A549 (cell line): ENCODE measurements around the gene ARHGAP10. TPM values are rescaled to one million over a fixed set of nuclear protein-coding genes. Genes with fewer than 3 reads are reported as not detected.

Experiments
- ATAC-seq, 2 experiments: fragments of 200-7000 bp in 1 of 2; fragments of >200 bp in 1 of 2; cut with Nextera tagmentation in 1 of 2; cut with Tn5 transposase in 1 of 2; 3 replicates each; pipeline versions ENCODE4 v1.8.0 to v1.9.1; 2018 to 2020; ENCODE audit warnings: mild to moderate bottlenecking in 1 of 2, moderate library complexity in 1 of 2
- CTCF ChIA-PET: fragments of 300-600 bp; sonication (Branson Sonifier 250); formaldehyde crosslinking; extraction: SDS; loops from one replicate; lab custom pipeline; 2021; ENCODE audit warnings: antibody characterized with exemption, inconsistent platforms; lab: Yijun Ruan, JAX
- POLR2A ChIA-PET: fragments of 350-600 bp; formaldehyde crosslinking; extraction: SDS; loops from one replicate; lab custom pipeline; 2021; ENCODE audit warnings: antibody characterized with exemption, inconsistent platforms; lab: Yijun Ruan, JAX
- DNase-seq, 2 experiments: peaks; one replicate each; pipeline versions ENCODE4 v3.0.0 to v3.0.0-alpha.2; 2011 to 2016; ENCODE audit warnings: low read depth in 1 of 2, low spot score in 1 of 2
- FAIRE-seq: peaks from 2 replicates; lab custom pipeline; 2011; peaks lifted over from hg19 to GRCh38; lab: Jason Lieb, UNC
- H3K27ac ChIP-seq, 2 experiments: fragments of >200 bp; sonication (Bioruptor Twin); formaldehyde crosslinking; 3 replicates each; pipeline ENCODE4 v1.5.1; 2016 to 2017
- H3K4me1 ChIP-seq: fragments of >200 bp; sonication (Bioruptor Twin); formaldehyde crosslinking; 3 replicates; pipeline ENCODE4 v1.6.1; 2016
- H3K4me2 ChIP-seq: fragments of >200 bp; sonication (Bioruptor Twin); formaldehyde crosslinking; 3 replicates; pipeline ENCODE4 v1.6.1; 2016
- H3K4me3 ChIP-seq: fragments of >200 bp; sonication (Bioruptor Twin); formaldehyde crosslinking; 3 replicates; pipeline ENCODE4 v1.5.1; 2016
- H3K9me3 ChIP-seq: fragments of >200 bp; sonication (Bioruptor Twin); formaldehyde crosslinking; 3 replicates; pipeline ENCODE4 v1.6.1; 2016
- ATOH8 ChIP-seq: fragments of 250-450 bp; sonication (Bioruptor Pico); IDR thresholded peaks from 2 replicates; pipeline ENCODE4 v1.5.0; 2020; ENCODE audit warnings: low read depth, mild to moderate bottlenecking, moderate library complexity
- BHLHE40 ChIP-seq: IDR thresholded peaks from 2 replicates; pipeline ENCODE4 v1.6.1; 2012; ENCODE audit warnings: low read depth, low read length, inconsistent platforms
- CBX8 ChIP-seq: fragments of 200-600 bp; sonication (generic); IDR thresholded peaks from 2 replicates; pipeline ENCODE4 v1.6.1; 2016
- CHD2 ChIP-seq: fragments of 150-350 bp; IDR thresholded peaks from 2 replicates; pipeline ENCODE4 v1.6.1; 2014; ENCODE audit warnings: low read length; ENCODE audit not compliant: partially characterized antibody
- CTCF ChIP-seq: fragments of >200 bp; sonication (Bioruptor Twin); formaldehyde crosslinking; IDR thresholded peaks from 3 replicates; pipeline ENCODE4 v1.5.1; 2016
- EHF ChIP-seq: fragments of 250-450 bp; sonication (Bioruptor Pico); IDR thresholded peaks from 2 replicates; pipeline ENCODE4 v1.5.0; 2020; ENCODE audit warnings: mild to moderate bottlenecking
- EP300 ChIP-seq, 2 experiments: fragments of >200 bp; sonication (Bioruptor Twin); formaldehyde crosslinking; IDR thresholded peaks; 2 replicates in 1 of 2; 3 replicates in 1 of 2; pipeline ENCODE4 v1.6.1; 2016 to 2017
- ESRRA ChIP-seq: fragments of 150-350 bp; IDR thresholded peaks from 2 replicates; pipeline ENCODE4 v1.6.1; 2014; ENCODE audit warnings: mild to moderate bottlenecking, low read length, borderline replicate concordance
- FOSL2 ChIP-seq, 2 experiments: fragments of 450-650 bp in 1 of 2; fragments of >200 bp in 1 of 2; sonication (Bioruptor Twin) in 1 of 2; formaldehyde crosslinking; IDR thresholded peaks; 2 replicates each; pipeline versions ENCODE4 v1.5.0 to v1.6.1; 2016 to 2020; ENCODE audit warnings: mild to moderate bottlenecking in 1 of 2, moderate library complexity in 1 of 2
- FOXS1 ChIP-seq: fragments of 250-450 bp; sonication (Bioruptor Pico); IDR thresholded peaks from 2 replicates; pipeline ENCODE4 v1.5.0; 2020; ENCODE audit warnings: mild to moderate bottlenecking, moderate library complexity
- GATA3 ChIP-seq: IDR thresholded peaks from 2 replicates; pipeline ENCODE4 v1.6.1; 2012; ENCODE audit warnings: borderline replicate concordance
- HEYL ChIP-seq: fragments of 250-450 bp; sonication (Bioruptor Pico); IDR thresholded peaks from 2 replicates; pipeline ENCODE4 v1.8.0; 2021; ENCODE audit warnings: mild to moderate bottlenecking, moderate library complexity
- HOXA7 ChIP-seq: fragments of 250-450 bp; sonication (Bioruptor Pico); IDR thresholded peaks from 2 replicates; pipeline ENCODE4 v1.5.0; 2020; ENCODE audit warnings: mild to moderate bottlenecking, moderate library complexity
- HOXB13 ChIP-seq: fragments of 250-450 bp; sonication (Bioruptor Pico); IDR thresholded peaks from 2 replicates; pipeline ENCODE4 v1.5.0; 2020; ENCODE audit warnings: low read depth, mild to moderate bottlenecking, moderate library complexity
- HOXB5 ChIP-seq: fragments of 250-450 bp; sonication (Bioruptor Pico); IDR thresholded peaks from 2 replicates; pipeline ENCODE4 v1.5.0; 2020; ENCODE audit warnings: mild to moderate bottlenecking, moderate library complexity
- JUN ChIP-seq, 2 experiments: fragments of >200 bp; sonication (Bioruptor Twin); formaldehyde crosslinking; IDR thresholded peaks; 2 replicates in 1 of 2; 3 replicates in 1 of 2; pipeline ENCODE4 v1.6.1; 2016 to 2017
- KDM1A ChIP-seq: fragments of 200-600 bp; sonication (generic); IDR thresholded peaks from 2 replicates; pipeline ENCODE4 v1.6.1; 2016; ENCODE audit warnings: low read depth, mild to moderate bottlenecking
- MAFK ChIP-seq: fragments of 450-650 bp; IDR thresholded peaks from 2 replicates; pipeline ENCODE4 v1.6.1; 2014; ENCODE audit not compliant: partially characterized antibody
- MAX ChIP-seq: IDR thresholded peaks from 2 replicates; pipeline ENCODE4 v1.6.1; 2012
- MAZ ChIP-seq: fragments of 150-350 bp; IDR thresholded peaks from 2 replicates; pipeline ENCODE4 v1.6.1; 2014; ENCODE audit warnings: antibody characterized with exemption, low read depth, low read length, borderline replicate concordance
- NR3C1 ChIP-seq: fragments of >200 bp; sonication (Bioruptor Twin); formaldehyde crosslinking; IDR thresholded peaks from 3 replicates; pipeline ENCODE4 v1.6.1; 2017
- PHF8 ChIP-seq: fragments of 200-600 bp; sonication (generic); IDR thresholded peaks from 2 replicates; pipeline ENCODE4 v1.6.1; 2016; ENCODE audit warnings: low read depth, mild to moderate bottlenecking, antibody characterized with exemption, moderate library complexity, borderline replicate concordance
- POLR2A ChIP-seq: IDR thresholded peaks from 2 replicates; pipeline ENCODE4 v1.6.1; 2012; ENCODE audit warnings: mild to moderate bottlenecking, low read length
- POLR2AphosphoS2 ChIP-seq: conservative IDR thresholded peaks from 2 replicates; pipeline ENCODE4 v1.6.1; 2012; ENCODE audit warnings: low read length, improper control_type of control experiment, inconsistent platforms
- RAD21 ChIP-seq, 2 experiments: fragments of >200 bp in 1 of 2; sonication (Bioruptor Twin) in 1 of 2; formaldehyde crosslinking in 1 of 2; IDR thresholded peaks in 1 of 2; conservative IDR thresholded peaks in 1 of 2; 2 replicates in 1 of 2; 3 replicates in 1 of 2; pipeline ENCODE4 v1.6.1; 2012 to 2018; ENCODE audit warnings: inconsistent platforms in 1 of 2
- RARB ChIP-seq: fragments of 250-450 bp; sonication (Bioruptor Pico); IDR thresholded peaks from 2 replicates; pipeline ENCODE4 v1.8.0; 2021; ENCODE audit warnings: mild to moderate bottlenecking, moderate library complexity
- RCOR1 ChIP-seq: fragments of 150-350 bp; IDR thresholded peaks from 2 replicates; pipeline ENCODE4 v1.6.1; 2014; ENCODE audit warnings: antibody characterized with exemption, low read length, low read depth
- SREBF2 ChIP-seq: fragments of 450-650 bp; IDR thresholded peaks from 2 replicates; pipeline ENCODE4 v1.6.1; 2014; ENCODE audit warnings: mild to moderate bottlenecking, moderate library complexity
- USF2 ChIP-seq: fragments of 450-650 bp; IDR thresholded peaks from 2 replicates; pipeline ENCODE4 v1.6.1; 2014; ENCODE audit warnings: antibody characterized with exemption
- ZFP36 ChIP-seq: fragments of 450-650 bp; IDR thresholded peaks from 2 replicates; pipeline ENCODE4 v1.6.1; 2014; ENCODE audit warnings: borderline replicate concordance; ENCODE audit not compliant: partially characterized antibody
- ZNF302 ChIP-seq: fragments of 250-450 bp; sonication (Bioruptor Pico); IDR thresholded peaks from 2 replicates; pipeline ENCODE4 v1.9.0; 2021; ENCODE audit warnings: inconsistent platforms, mild to moderate bottlenecking, moderate library complexity
- WGBS: methylation state at CpG from one replicate; pipeline ENCODE4 v1.1.6; 2017; ENCODE audit errors: missing lambda C conversion rate; 5-methylcytosine and 5-hydroxymethylcytosine counted together
- polyA plus RNA-seq, 4 experiments: library from polyadenylated mRNA; depleted of rRNA in 3 of 4; stranded (reverse); fragments of >200 nt; fragmentation: RNase III in 1 of 4; extraction: RNeasy Plus Mini Kit Qiagen cat#74134 plus additional on column Dnase treatment in 1 of 4; gene quantifications; 2 replicates in 3 of 4; 3 replicates in 1 of 4; pipeline ENCODE4 v1.2.3, GENCODE V29; 2011 to 2017
- TF ChIP-seq, protein P1 (sequence below): IDR thresholded peaks from 2 replicates; pipeline ENCODE4 v1.6.1; 2012; ENCODE audit warnings: low read depth, borderline replicate concordance

The ARHGAP10 gene
- polyA plus RNA-seq, 2 of the 4 experiments (the other 2 are of a cell fraction) = 7.0 to 7.2 TPM

DNA sequence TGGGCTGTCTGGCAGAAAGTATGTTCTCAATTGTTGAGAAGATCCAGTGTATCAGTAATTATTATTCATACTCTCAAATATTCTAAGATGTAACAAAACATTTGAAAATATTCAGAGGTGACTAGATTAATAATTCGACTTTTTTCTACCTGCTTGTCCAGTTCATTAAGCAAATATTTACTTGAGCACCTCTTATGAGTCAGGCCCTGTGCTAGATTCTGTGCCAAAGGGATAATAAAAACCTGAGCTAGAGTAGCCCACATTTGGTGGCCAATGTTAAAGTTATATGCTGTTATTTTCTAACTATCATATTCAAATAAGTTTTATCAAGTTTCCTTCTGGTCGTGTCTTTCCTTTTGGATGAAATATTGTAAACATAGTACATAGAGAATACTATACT lies 58.5 kb downstream of the ARHGAP10 start (continued):
- TF ChIP-seq MAZ (no peak), HOXB5 (CRISPR knock-in tag) (no peak), EHF (CRISPR knock-in tag) (no peak), PHF8 (no peak)
- TF ChIP-seq, all 56 proteins: peak for 0

DNA sequence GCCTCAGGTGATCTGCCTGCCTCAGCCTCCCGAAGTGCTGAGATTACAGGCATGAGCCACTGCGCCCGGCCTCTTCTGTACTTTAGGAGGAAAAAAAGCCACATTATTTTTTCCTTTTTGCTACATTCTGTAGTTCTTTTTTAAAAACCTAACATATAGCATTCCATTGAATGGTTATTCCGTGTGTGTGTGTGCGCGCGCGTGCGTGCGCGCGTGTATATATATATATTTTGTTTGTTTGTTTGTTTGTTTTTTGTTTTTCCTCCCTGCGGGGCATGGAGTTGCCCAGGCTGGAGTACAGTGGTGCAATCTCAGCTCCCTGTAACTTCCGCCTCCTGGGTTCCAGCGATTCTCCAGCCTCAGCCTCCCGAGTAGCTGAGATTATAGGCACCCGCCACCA lies 59.5 kb downstream of the ARHGAP10 start:
- WGBS = 97% methylated on average over 17 of the region's 17 CpGs
- H3K27ac ChIP-seq = no peak overlapping the region
- TF ChIP-seq HEYL (no peak), CTCF (no peak), FOXS1 (CRISPR knock-in tag) (no peak), RCOR1 (no peak), ZNF302 (no peak), MAFK (no peak), RAD21 (conservative IDR thresholded peaks at IDR 0.05 in 1 of 2, IDR thresholded peaks at IDR 0.05 in 1 of 2) (no peak), POLR2A (no peak), JUN (IDR thresholded peaks at IDR 0.05) (no peak), FOSL2 (IDR thresholded peaks at IDR 0.05) (no peak), FOSL2 (CRISPR knock-in tag; IDR thresholded peaks at IDR 0.05) (no peak), ZFP36 (no peak), POLR2AphosphoS2 (no peak), SREBF2 (no peak), PHF8 (no peak), KDM1A (no peak), ESRRA (no peak), CHD2 (no peak), GATA3 (no peak)

GRCh38 chr4:147791865-147792264 lies 60.0 kb downstream of the ARHGAP10 start:
- FAIRE-seq (no peak), DNase-seq (no peak), ATAC-seq (no peak)
- peaks cover 35% of the 10 kb centered on the region for H3K4me1 ChIP-seq
- TF ChIP-seq RCOR1 = no peak
- no peak for TF ChIP-seq CTCF
- no peak for TF ChIP-seq CBX8
- no peak for TF ChIP-seq FOSL2 (IDR thresholded peaks at IDR 0.05)
- TF ChIP-seq FOSL2 (CRISPR knock-in tag; IDR thresholded peaks at IDR 0.05) = no peak
- TF ChIP-seq RARB = no peak
- TF ChIP-seq, protein P1, sequence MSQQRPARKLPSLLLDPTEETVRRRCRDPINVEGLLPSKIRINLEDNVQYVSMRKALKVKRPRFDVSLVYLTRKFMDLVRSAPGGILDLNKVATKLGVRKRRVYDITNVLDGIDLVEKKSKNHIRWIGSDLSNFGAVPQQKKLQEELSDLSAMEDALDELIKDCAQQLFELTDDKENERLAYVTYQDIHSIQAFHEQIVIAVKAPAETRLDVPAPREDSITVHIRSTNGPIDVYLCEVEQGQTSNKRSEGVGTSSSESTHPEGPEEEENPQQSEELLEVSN = no peak
- TF ChIP-seq HOXA7 (CRISPR knock-in tag) = no peak
- TF ChIP-seq USF2 = no peak
- TF ChIP-seq HOXB13 (CRISPR knock-in tag) = no peak
- no peak for TF ChIP-seq NR3C1
- no peak for TF ChIP-seq EP300 (IDR thresholded peaks at IDR 0.05)
- no peak for TF ChIP-seq ATOH8 (CRISPR knock-in tag)
- TF ChIP-seq MAX = no peak
- no peak for TF ChIP-seq POLR2A
- TF ChIP-seq BHLHE40 = no peak
- no peak overlapping the region for H3K4me3 ChIP-seq
- no peak overlapping the region for H3K27ac ChIP-seq
- CTCF ChIA-PET = interaction anchor here (1.4 kb wide), 1 partner anchor 75 kb away, joined by 3 read pairs; no protein-coding TSS in a partner anchor
- H3K9me3 ChIP-seq = no peaks in the 10 kb centered on the region
- POLR2A ChIA-PET = no interaction called here
- 85% methylated on average over 8 of the region's 8 CpGs for WGBS
- no peak overlapping the region for H3K4me2 ChIP-seq

More for the DNA sequence above, 59.5 kb downstream of the ARHGAP10 start:
- no peak for ATAC-seq
- ChIA-PET POLR2A (no interaction called here), CTCF (no interaction called here)
- Histone ChIP-seq H3K4me1 (peaks cover 36% of the 10 kb centered on the region), H3K9me3 (no peaks in the 10 kb centered on the region), H3K4me2 (no peak overlapping the region), H3K4me3 (no peak overlapping the region)
- FAIRE-seq = no peak
- DNase-seq = no peak
